Right ventricle myocardium inferior (tissue), 1 donor: Measurements from ENCODE around the gene LPIN1. TPM values are rescaled to one million over a fixed set of nuclear protein-coding genes. Genes with fewer than 3 reads are reported as not detected.
A peak's percentile ranks its signal among the peaks of the same experiment; 100 is the strongest.

Source experiments
- ATAC-seq: fragments of 200-7000 bp; cut with Tn5 transposase; one replicate; pipeline ENCODE4 v1.9.1; 2020; ENCODE audit warnings: mild to moderate bottlenecking, moderate library complexity
- DNase-seq: peaks from one replicate; pipeline ENCODE4 v3.0.0; 2021; ENCODE audit errors: missing footprints
- intact Hi-C: fragments of 100-400 bp; cut with DNase I; formaldehyde crosslinking; loops from one replicate; pipeline ENCODE4 v1.11.0; 2022
- total RNA-seq: library from RNA; stranded (reverse); fragmentation: NEBNext Ultra II Directional; extraction: Animal tissue kit (Norgen Biotek cat#: 25700); gene quantifications from one replicate; pipeline ENCODE4 v1.2.1, GENCODE V29; 2021
- donor health status: DM: no; HTN: yes; CAD: no; lungs with severe emphysema.

LPIN1 gene
- total RNA-seq, 1 donor from 2014 or later: 64.6 TPM

- intact Hi-C loops: no loop called here
- ATAC-seq: no peak
- DNase-seq: no peak
These were observed 4.1 kb upstream of the LPIN1 start for GRCh38 chr2:11742317-11742701.

- no peak for DNase-seq
- intact Hi-C loops: no loop called here
- ATAC-seq: no peak
These were observed 3.6 kb upstream of the LPIN1 start for GRCh38 chr2:11742702-11743357.

- DNase-seq (no peak), ATAC-seq (no peak)
- intact Hi-C loops: no loop called here
These were observed 3.1 kb upstream of the LPIN1 start for GRCh38 chr2:11743366-11743765.

GRCh38 chr2:11743846-11744553, 2.4 kb upstream of the LPIN1 start:
- ATAC-seq: peak; percentile 92
- intact Hi-C loops: loop anchor here (2.0 kb wide), 1 partner anchor 51 kb away; no protein-coding TSS in a partner anchor
- DNase-seq: peak; percentile 95

- ATAC-seq (no peak), DNase-seq (peak; percentile 81)
- intact Hi-C loops: loop anchor here (2.0 kb wide), 1 partner anchor 52 kb away; no protein-coding TSS in a partner anchor
These were observed 1.6 kb upstream of the LPIN1 start for GRCh38 chr2:11744631-11745394.

- intact Hi-C loops: loop anchor here (2.0 kb wide), 2 partner anchors 31 to 53 kb away; no protein-coding TSS in a partner anchor
- DNase-seq (peak; percentile 64), ATAC-seq (no peak)
These were observed 638 bp upstream of the LPIN1 start for GRCh38 chr2:11745613-11746375.

GRCh38 chr2:11746807-11747459, 501 bp downstream of the LPIN1 start:
- ATAC-seq: no peak
- intact Hi-C loops: loop anchor here (2.0 kb wide), 1 partner anchor 30 kb away; no protein-coding TSS in a partner anchor
- DNase-seq: no peak

- no peak for DNase-seq
- no peak for ATAC-seq
- intact Hi-C loops: no loop called here
These were observed 1.8 kb downstream of the LPIN1 start for GRCh38 chr2:11748018-11748860.

- intact Hi-C loops: no loop called here
- DNase-seq (no peak), ATAC-seq (no peak)
These were observed 2.6 kb downstream of the LPIN1 start for GRCh38 chr2:11748861-11749645.

GRCh38 chr2:11749646-11750349, 3.4 kb downstream of the LPIN1 start:
- no peak for DNase-seq
- ATAC-seq: no peak
- intact Hi-C loops: no loop called here

GRCh38 chr2:11750422-11750821, 4.0 kb downstream of the LPIN1 start:
- DNase-seq: no peak
- no peak for ATAC-seq
- intact Hi-C loops: no loop called here

GRCh38 chr2:11750917-11751316, 4.5 kb downstream of the LPIN1 start:
- DNase-seq (no peak), ATAC-seq (no peak)
- intact Hi-C loops: no loop called here

- ATAC-seq: no peak
- no peak for DNase-seq
- intact Hi-C loops: no loop called here
These were observed 6.5 kb downstream of the LPIN1 start for GRCh38 chr2:11752906-11753305.

GRCh38 chr2:11753452-11753885, 7.0 kb downstream of the LPIN1 start:
- intact Hi-C loops: no loop called here
- DNase-seq (no peak), ATAC-seq (peak; percentile 35)

- peak; percentile 49 for ATAC-seq
- intact Hi-C loops: no loop called here
- no peak for DNase-seq
These were observed 7.7 kb downstream of the LPIN1 start for GRCh38 chr2:11753886-11754699.

- no peak for DNase-seq
- ATAC-seq: no peak
- intact Hi-C loops: no loop called here
These were observed 8.2 kb downstream of the LPIN1 start for GRCh38 chr2:11754700-11755015.
